ENCODE measurements around the gene KRTAP22-1. TPM values are rescaled to one million over a fixed set of nuclear protein-coding genes. Genes with fewer than 3 reads are reported as not detected.

Gene KRTAP22-1
- total RNA-seq, result not detected in 2 replicates

DNA sequence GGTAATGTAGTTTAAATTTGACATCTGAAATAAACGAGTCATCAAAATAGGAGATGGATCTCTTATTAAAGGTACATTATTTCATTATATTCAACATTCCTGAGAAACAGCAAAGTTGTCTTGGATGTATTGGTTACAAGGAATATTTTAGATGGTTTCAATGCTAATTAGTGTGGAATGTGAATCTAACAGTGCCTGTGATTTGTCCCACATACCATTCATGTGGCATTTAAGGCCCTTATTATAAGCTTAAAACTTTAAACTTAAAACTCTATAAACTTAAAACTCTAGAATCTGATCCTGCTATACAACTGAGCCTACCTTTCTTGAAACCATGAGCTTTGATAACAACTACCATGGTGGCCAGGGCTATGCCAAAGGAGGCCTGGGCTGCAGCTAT, at the start of gene KRTAP22-1:
TSS of gene KRTAP22-1 (plus strand) at position 301 of the 400 bp plus-strand sequence.
- no peak for DNase-seq (ENCODE audit: extremely low read depth, low read depth, low spot score)

DNA sequence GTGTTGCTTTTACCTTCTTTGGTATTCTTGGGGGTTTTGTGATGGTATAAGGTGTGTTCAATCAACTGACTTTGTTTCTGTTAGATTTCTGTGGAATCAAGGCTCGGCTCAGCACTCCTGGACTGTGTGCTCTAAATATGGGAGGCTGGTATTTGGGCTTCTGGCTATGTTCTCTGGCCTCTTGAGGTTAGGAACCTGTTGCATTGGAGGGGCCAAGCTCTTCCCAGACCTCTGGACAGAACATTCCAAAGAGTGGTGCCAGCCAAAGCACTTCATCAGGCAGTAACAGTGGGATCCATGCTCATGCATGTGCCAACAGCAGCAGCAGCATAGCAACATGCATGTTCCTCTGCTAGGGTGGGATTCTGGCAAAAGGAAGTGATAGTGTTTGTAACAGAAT, 48.1 kb upstream of the KRTAP22-1 start:
- DNase-seq (ENCODE audit: extremely low read depth, low read depth, low spot score), result no peak

DNA sequence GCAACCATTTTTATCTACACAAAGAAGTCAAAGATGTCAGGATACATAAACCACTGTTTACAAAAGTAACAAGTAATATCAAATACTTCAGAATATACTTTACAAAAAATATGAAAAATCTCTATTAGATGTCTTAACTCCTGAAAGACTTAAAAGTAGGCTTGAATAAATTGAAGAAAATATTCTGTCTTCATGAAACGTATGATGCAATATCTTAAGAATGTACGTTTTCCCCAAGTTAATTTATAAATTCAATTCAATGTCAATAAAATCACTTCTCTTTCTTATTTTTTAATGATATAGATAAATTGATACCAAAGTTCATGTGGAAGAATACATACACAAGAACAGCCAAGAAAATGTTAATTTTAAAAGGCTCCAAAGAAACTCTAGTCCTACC, 45.8 kb upstream of the KRTAP22-1 start:
- no peak for DNase-seq (ENCODE audit: extremely low read depth, low read depth, low spot score)

DNA sequence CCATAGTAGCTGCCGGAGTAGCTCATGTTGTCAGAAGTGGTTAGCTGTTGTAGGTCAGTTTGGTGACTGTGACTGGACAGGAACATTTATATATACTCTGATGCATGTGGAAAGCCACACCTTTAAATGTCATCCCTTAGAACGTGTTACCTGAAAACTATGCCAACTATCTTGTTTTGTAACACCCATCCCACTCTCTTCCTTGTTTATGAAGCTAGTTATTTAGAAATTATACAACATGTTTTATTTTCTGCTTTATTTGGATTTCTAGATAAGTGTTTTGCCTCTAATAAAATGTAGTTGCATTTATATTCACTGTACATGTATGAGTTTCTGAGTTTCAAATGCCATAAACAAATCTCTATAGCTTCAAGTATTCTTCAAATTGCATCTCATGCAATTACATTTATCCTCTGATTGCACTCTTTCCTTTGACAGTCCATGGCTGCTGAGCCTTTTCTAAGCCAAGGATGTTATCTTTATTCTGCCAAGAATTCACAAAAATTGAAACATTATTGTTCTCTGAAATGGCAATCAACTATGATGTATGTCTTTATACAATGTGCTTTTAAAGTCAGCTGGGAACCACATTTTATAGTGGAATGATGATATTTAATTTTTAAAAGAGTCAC, 39.5 kb upstream of the KRTAP22-1 start, which contains the start of gene KRTAP19-7:
TSS of gene KRTAP19-7 (minus strand) at position 51 of the 632 bp plus-strand sequence. CDS start at position 26, 25 bp downstream.
- DNase-seq (ENCODE audit: extremely low read depth, low read depth, low spot score), result no peak

DNA sequence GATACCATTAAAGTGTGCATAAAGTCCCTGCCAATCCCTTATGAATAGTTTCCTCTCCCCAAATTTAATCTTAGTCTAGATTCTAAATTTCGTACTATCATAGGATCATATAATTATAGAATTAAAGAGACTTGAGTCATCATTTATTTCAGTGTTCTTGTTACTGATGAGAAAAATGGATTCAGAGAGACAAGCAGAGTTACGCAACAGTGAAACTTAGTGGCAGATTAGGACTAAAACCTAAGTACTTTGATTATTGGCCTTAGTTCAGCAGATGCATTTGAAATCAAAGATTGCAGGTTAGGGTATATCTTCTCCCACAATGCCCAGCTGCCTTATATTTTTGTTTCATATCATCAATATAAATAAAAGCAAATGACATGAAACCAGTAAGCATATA, 38.9 kb upstream of the KRTAP22-1 start:
- DNase-seq (ENCODE audit: extremely low read depth, low read depth, low spot score), result no peak

DNA sequence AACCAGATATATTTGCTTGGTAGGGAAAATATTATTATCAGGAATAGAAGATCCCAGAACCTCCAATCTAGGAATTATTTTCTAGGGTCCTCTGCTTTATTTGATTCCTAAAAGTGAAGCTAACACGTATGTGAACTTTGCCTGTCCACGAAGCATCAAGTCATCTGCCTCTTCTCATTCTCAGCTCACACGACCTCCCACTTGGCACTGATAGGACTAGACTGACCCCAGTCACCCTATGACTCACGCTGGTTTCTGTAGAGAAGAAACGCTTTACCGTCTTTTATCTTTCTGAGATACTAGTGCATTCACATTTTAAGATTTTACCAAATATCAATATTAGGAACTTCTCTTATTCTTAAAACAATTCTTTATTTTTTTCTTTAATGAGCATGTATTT, 37.8 kb upstream of the KRTAP22-1 start:
- no peak for DNase-seq (ENCODE audit: extremely low read depth, low read depth, low spot score)

DNA sequence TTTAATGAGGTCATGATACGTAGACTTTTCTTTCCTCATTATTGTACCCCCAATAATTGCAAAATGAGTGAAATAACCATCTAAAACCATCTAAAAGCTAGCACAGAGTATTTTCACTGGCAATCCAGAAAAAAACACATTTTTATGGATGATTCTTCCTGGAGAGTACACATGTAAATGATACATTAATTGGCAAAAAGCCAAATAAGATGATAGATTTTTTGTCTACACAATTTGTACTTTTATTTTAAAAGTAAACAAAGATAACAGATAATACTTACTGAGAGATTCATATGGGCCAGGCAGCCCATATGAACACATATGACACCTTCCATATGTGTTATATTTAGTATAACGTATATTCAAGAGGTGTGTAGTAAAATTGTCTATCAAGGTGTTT, 37.3 kb upstream of the KRTAP22-1 start:
- DNase-seq (ENCODE audit: extremely low read depth, low read depth, low spot score), result no peak

DNA sequence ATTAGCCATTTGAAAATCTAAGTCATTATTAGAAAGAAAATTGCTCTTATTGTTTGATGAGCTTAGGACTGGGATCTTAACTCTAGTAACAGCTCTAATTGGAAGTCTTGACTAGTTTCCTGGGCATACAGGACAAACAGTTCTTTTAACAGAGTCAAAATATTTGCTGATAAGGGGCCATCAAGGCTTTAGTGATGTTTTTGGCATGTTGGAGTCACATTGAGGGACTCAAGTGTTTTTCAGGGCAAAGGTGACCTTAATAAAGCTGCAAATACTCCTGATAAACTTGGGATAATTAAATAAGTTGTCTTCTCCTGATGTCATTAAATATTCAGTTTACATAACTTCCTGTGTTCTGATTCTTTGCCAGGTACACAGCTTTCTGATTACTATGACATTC, 33.3 kb upstream of the KRTAP22-1 start:
- DNase-seq (ENCODE audit: extremely low read depth, low read depth, low spot score), result no peak

DNA sequence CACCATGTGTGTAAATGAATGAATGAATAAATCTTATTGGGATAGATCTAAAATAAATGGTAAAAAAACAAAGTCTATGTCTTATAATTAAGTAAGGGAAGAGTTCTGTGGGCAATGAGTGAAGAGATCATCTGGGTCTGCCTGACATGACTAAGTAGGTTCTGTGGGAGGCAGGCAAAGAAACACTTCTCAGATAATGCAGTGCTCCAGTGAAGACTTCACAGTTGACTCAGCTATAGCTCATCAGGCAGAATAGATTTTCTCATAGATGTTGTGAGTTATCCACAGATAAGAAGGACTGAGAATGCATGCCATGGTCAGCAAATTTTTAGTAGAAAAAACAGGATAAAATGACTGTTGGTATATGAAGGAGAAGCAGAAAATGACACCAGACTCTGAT, 23.1 kb upstream of the KRTAP22-1 start:
- no peak for DNase-seq (ENCODE audit: extremely low read depth, low read depth, low spot score)

DNA sequence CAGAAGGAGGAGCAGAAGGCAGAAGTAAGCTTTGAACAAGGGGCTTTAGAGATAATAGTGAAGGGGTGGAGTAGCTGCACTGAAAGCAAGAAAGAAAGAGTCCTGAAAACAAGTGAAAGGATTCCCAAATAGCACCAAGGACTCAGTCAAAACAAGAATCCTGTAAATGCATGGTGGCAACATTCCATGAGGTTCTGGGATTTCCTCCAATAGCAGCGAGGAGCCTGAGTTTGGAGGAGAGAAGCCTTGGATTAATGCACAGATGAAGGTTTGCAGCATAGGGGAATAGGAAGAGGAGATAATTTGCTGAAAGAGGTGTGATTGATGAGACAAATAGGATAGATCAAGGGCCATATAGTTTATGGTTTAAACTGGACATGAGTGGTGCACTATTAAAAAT, 21.5 kb upstream of the KRTAP22-1 start:
- no peak for DNase-seq (ENCODE audit: extremely low read depth, low read depth, low spot score)

DNA sequence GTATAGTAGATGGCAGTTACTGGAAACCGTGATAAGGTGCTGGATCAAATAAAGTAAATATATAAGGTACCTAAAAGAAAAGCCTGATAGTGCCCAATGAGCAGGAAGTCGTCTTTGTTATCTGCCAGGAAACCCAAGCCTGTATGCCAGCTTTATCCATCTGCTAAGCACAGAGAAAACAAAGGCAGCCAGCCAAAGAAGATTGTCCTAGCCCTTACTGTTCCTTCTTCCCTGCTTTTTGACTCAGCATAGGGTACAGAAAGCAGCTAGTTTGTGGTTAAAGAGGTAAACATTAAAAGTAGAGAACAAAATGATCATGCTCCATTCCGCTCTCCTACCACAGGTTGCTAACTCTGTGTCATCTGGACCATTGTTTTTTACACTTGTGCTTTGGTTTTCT, 20.8 kb upstream of the KRTAP22-1 start:
- DNase-seq (ENCODE audit: extremely low read depth, low read depth, low spot score), result no peak

DNA sequence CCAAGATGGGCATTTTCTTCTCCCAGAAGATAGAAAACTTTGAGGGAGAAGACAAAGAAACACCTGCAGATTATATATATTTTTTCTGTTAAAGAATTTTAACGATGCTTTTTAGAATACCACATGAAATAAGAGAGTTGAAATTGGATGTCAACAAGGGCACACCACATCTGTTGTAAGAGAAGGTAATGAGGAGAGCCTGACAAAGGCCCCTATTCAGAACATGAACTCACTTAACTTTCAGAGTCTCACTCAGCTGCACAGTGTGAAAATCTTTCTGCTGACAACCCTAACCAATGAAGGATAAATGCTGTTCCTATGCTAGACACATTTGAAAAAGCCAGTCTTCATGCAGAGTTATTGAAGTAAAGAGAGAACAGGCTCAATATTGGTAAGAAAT, 18.0 kb upstream of the KRTAP22-1 start:
- no peak for DNase-seq (ENCODE audit: extremely low read depth, low read depth, low spot score)

DNA sequence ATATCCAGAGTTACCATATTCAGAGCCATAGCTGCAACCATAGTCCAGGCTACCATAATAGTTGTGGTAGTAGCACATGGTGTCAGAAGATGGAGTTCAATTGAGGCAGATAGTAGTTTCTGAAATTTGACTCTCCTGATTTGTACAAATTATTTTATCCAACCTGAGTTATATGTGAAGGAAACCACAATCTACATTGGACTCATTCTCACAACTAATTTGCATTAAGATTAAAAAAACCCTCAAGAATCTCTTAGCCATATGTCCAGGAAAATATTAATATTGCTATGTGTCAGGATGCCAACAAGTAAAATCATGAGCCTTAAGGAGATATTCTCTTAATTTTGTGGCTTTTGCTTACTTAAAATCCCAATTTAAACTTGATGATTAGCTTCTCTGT, 10.6 kb upstream of the KRTAP22-1 start, which contains the start of gene KRTAP22-2:
TSS of gene KRTAP22-2 (minus strand) at position 101 of the 400 bp plus-strand sequence.
- no peak for DNase-seq (ENCODE audit: extremely low read depth, low read depth, low spot score)

DNA sequence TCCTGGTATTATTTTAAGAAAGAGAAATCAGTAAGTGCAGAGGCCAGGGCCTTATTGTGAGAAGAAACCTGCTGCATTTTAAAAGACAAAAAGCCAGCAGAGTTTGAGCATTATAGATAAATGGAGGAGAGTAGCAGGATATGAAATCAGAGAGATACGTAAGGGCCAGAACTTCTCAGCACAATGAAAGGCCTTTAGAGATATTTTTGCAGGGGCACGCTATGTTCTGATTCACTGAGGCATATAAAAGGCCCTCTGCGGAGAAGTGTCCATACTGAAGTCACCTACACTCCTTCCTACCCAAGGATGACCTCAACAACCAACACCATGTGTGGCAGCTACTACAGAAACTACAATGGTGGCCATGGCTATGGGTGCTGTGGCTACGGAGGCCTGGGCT, 8.7 kb upstream of the KRTAP22-1 start, which contains the start of gene KRTAP6-3:
TSS of gene KRTAP6-3 (plus strand) at position 301 of the 400 bp plus-strand sequence. CDS start at position 307, 6 bp downstream.
- DNase-seq (ENCODE audit: extremely low read depth, low read depth, low spot score), result no peak

DNA sequence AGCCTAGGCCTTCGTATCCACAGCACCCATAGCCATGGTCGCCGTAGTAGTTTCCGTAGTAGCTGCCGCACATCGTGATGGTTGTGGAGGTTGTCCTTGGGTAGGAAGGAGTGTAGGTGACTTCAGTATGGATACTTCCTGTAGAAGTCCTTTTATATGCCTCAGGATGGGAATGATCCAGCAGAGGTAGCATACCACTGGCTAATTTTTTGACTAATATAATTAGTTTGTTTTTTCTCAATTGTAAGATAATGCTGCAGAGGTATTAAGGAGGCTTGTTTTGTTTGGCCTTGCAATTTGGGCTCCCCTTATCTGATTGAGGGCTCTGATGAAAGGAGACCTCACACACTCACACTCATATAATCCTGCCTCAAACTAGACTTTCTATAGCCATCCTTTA, 2.1 kb upstream of the KRTAP22-1 start, which contains the start of gene KRTAP6-2:
TSS of gene KRTAP6-2 (minus strand) at position 101 of the 400 bp plus-strand sequence. CDS start at position 73, 28 bp downstream.
- DNase-seq (ENCODE audit: extremely low read depth, low read depth, low spot score), result no peak

DNA sequence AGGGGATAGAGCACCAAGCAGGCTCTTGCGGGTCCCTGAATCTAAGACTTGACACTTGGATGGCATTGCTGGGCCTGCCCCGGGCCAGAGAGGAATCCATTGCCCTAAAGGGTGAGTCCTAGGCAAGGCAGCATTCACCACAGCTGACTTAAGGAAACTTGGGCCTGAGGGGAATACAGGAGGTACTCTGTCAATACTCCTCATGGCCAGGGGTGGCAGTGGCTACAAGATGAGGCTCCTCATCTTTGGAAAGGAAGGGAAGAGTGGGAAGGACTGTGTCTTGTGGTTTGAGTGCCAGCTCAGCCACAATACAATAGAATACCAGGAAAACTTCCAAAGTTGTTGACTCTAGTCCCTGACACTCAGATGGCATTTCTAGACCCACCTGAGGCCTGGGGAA, 5.1 kb downstream of the KRTAP22-1 start:
- DNase-seq (ENCODE audit: extremely low read depth, low read depth, low spot score), result no peak

DNA sequence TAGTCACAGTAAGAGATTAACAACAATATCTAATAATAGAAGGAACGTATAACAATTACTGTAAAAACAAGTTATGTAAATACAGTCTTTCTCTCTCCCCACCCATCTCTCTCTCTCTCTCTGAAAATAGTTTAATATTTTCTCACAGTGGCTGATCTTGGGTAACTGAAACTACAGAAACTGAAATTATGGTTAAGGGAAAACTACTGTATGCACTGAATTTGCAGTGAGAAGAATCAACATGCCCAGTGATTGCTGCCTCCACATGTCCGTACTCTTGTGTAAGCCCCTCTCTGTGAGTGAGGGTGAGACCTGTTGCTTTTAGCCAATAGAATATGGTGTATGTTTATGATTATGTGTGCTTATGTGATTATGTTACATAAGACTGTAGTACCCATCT, 11.2 kb downstream of the KRTAP22-1 start:
- no peak for DNase-seq (ENCODE audit: extremely low read depth, low read depth, low spot score)

DNA sequence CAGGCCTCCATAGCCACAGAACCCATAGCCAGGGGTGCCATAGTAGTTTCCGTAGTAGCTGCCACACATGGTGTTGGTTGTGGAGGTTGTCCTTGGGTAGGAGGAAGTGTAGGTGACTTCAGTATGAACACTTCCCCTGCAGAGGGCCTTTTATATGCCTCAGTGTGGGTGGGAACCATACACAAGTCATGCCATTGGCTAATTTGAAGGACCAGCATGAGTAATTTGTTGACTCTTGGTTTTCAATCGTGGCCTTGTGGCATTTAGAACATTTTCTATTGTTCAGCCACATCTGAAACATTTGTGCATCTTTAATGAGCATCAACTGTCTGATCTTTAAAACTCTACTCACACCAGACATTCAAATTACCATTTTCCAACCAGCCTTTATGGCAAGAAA, 12.9 kb downstream of the KRTAP22-1 start, which contains the start of gene KRTAP6-1:
TSS of gene KRTAP6-1 (minus strand) at position 95 of the 400 bp plus-strand sequence. CDS start at position 69, 26 bp downstream.
- no peak for DNase-seq (ENCODE audit: extremely low read depth, low read depth, low spot score)

DNA sequence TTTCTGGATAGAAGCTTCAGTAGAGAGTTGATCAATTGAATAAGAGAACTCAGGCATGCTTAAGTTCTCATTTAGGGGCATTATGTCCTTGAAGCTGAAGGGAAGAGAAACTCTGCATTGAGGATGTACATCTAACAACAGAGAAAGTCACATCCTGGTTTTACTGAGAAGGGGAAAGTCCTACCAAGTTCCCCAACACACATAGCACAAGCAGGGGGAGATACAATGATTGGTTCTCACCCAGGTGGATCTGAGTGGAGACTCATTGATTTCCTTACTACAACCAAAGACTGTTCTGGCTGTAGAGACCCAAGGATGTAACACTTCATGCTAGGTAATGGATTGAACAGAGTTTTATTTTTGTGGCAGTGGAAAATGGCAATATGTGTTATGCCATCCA, 14.3 kb downstream of the KRTAP22-1 start:
- no peak for DNase-seq (ENCODE audit: extremely low read depth, low read depth, low spot score)

DNA sequence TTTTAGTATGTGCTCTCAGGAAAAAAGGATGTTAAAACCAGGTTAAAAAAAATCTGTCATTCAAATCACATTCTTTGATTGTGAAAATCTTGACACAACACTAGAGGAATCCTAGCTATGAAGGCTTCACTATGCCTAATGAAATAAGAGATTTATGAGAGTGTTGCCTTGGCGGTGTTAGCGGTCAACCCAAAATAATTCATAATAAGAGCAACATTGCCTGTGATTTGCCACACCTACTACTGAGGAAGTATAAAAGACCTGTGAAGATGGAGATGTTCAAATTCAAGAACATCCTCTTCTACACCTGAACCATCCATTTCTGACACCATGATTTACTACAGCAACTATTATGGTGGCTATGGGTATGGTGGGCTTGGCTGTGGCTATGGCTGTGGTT, 15.2 kb downstream of the KRTAP22-1 start, which contains the start of gene KRTAP20-1:
TSS of gene KRTAP20-1 (plus strand) at position 301 of the 400 bp plus-strand sequence. CDS start at position 331, 30 bp downstream.
- DNase-seq (ENCODE audit: extremely low read depth, low read depth, low spot score), result no peak

DNA sequence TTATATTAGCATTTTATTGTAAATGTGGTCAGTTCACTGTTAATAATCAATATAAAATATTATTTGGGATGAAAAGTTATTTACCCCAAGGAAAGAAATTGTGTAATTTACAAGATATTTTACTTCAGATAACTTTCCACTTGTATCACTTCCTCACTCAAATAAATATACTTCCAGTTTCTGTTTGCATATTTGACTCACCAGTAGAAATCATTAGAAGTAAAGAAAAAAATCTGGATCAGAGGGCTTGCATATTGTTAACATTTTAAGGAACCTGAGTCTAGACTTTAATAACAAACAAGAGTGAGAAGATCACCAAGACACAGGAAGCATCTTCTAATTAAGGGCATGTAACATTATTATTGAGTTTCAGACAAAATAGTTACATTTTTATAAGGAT, 19.2 kb downstream of the KRTAP22-1 start:
- DNase-seq (ENCODE audit: extremely low read depth, low read depth, low spot score), result no peak

DNA sequence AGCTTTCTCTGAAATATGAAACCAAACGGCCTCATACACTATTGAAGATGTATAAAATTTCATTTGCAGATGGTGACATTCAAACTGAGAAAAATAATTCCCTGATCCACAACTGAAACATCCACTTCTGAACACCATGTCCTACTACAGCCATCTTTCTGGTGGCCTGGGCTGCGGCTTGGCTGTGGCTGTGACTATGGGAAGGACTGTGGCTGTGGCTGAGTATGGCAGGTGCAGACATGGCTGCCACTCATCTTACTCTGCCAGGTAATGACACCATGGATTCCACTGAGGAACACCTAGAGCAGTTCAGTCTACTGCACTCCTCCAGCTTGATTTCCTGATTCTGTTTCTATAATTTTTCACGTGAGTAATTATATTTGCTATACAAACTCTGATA, 19.6 kb downstream of the KRTAP22-1 start, which contains the start of gene KRTAP20-4:
TSS of gene KRTAP20-4 (plus strand) at position 106 of the 400 bp plus-strand sequence.
- no peak for DNase-seq (ENCODE audit: extremely low read depth, low read depth, low spot score)

All from glomerular endothelial cell (primary cell).